Gastroesophageal sphincter (tissue), 3 donors: ENCODE measurements around the gene HMG20A.

Experiments
- CTCF ChIP-seq, 4 experiments: fragments of 200-600 bp in 2 of 4; fragments of 450-650 bp in 2 of 4; sonication (generic) in 1 of 4; IDR thresholded peaks; one replicate each; pipeline ENCODE4 v1.5.1; 2017 to 2019; ENCODE audit warnings: antibody characterized with exemption in 4 of 4, mild to moderate bottlenecking in 2 of 4, moderate library complexity in 2 of 4
- POLR2A ChIP-seq, 2 donors: fragments of 450-650 bp; IDR thresholded peaks; one replicate each; pipeline ENCODE4 v1.6.1; 2017; ENCODE audit warnings: antibody characterized with exemption in 2 of 2, mild to moderate bottlenecking in 2 of 2, moderate library complexity in 1 of 2

GRCh38 chr15:77409259-77410156 lies 11.2 kb upstream of the HMG20A start:
- no peak for TF ChIP-seq CTCF (IDR thresholded peaks at IDR 0.05)
- no peak for TF ChIP-seq POLR2A (IDR thresholded peaks at IDR 0.05)
